Midbrain (tissue), 1 donor: Measurements from ENCODE around the gene NPEPL1.

Source experiments
- DNase-seq: peaks from one replicate; lab custom pipeline; 2025; lab: John Stamatoyannopoulos, UW

NPEPL1 gene

DNA sequence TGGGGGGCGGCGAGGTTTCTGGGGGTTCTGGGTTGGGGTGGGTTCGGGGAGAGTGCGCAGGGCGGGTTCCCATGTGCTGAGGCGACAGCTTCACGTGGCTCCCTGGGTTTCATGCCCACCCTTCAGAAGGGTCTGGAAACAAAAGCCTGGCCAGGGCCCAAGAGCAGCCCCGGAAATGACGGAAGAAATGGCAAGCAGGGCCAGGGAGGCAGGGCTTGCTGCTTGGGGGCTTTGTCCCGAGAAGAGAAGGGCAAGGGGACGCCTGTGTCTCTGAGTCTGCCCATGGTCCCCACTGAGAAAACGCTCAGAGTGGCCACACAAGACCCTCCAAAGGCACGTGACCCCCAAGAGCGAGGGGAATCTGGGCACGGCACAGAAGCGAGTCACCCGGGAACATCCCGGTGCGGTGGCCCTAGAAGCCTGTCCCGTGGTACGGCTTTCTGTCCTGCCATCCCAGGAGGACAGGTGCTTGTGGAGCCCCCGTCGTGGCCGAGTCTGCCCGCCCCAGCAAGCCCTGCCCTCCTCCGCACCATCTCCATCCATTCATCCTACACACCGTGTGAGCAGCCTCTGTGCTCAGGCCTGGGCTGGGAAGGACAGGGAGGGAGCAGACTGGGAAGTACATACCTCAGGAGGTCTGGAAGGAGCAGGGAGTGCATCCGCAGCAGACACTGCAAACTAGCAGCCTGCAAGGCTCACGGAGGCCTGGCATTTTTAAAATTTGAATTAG, 9.0 kb downstream of the NPEPL1 start:
- no peak for DNase-seq

DNA sequence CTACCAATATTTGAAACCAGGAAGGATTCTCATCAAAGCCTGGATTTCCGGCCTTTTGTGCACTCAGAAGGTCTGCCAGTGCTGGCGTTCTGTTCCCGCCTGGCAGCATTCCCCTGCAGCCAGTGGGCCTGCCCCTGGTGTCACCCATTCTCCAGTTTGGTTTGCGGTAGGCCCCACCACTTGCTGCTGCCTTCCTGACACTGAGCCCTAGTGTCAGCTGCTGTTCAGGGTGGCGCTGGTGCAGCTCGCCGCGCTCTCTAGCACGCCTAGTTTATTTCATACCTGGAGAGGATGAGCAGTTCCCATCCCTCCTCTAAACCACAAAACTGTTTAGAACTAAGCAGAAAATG, 9.5 kb downstream of the NPEPL1 start:
- no peak for DNase-seq

DNA sequence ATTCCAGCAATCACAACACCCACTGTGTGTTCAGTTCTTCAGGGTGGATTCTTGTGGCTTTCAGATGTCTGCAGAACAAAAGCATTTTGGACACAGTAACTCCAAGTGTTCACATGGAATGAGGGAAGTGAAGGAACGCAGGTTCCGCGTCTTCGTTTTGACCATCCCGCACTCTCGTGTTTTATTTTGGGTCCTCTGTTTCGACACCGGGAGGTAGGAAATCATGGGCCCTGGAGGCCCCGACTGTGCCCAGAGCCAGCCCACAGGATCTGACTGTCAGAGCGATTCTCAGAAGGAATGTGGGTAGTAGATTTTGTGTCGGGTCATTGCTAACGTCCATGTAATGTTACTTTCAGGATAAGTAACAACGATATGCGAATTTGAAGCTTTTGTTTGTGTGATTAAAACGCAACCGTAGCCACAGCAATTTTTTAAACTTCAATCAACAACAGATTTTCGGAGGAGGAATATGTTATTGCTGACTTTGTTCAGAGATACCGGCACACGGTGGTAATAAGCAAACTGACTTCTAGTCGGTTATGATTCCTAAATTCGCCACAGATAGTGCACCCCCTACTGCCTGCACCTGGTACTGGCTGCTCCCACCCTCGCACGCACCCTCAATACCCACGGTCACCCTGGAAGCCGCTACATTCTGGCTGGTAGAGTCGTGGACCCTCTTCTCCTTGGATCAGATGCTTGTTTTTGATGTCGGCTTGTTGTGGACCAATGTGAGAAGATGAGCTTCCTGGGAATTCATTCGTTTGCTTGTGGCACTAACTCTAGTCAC, 10.5 kb downstream of the NPEPL1 start:
- DNase-seq = no peak

DNA sequence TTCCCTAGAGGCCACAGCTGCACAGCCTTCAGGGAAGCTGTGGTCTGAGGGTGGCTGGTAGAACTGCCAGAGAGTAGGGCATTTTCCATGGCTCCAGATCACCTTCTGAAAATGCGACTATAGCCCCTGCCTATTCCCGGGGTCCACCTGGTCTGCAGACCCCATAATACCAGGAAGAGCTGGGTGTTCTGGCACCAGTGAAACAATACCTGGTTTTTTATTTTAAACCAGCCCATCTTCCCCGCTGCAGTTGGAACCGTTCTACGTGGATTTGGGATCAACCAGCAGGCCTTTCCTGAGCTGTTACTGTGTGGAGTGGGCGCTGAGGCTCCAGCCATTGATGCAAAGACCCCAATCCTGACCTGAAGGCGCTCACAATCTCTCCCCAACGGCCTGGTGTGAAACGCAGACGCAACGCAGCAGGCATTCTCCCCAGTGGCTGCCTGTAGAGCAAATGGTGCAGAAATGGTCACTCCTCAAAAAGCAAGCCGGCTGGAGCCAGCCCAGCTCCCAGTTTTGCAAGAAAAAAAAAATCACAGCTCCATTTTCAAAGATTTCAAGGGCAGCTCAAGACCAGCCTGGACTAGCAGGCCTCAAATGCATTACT, 11.3 kb downstream of the NPEPL1 start:
- no peak for DNase-seq

- no peak for DNase-seq
These were observed 12.8 kb downstream of the NPEPL1 start for GRCh38 chr20:58705208-58705926.

- no peak for DNase-seq
These were observed 13.7 kb downstream of the NPEPL1 start for GRCh38 chr20:58706150-58706892.

- no peak for DNase-seq
These were observed 14.5 kb downstream of the NPEPL1 start for GRCh38 chr20:58706975-58707681.

DNA sequence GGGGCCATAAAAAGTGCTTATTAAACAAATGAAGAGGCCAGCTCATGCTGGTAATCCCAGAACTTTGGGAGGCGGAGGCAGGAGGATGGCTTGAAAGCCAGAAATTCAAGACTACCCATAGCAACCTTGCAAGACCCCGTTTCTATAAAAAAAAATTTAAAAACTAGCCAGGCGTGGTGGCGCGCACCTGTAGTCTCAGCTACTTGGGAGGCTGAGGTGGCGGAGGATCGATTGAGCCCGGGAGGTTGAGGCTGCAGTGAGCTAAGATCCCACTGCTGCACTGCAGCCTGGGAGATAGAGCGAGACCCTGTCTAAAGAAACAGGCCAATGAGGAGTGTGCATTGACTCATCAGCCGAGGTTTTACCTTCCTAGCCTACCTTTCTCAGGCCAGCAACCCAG, 15.2 kb downstream of the NPEPL1 start:
- no peak for DNase-seq

DNA sequence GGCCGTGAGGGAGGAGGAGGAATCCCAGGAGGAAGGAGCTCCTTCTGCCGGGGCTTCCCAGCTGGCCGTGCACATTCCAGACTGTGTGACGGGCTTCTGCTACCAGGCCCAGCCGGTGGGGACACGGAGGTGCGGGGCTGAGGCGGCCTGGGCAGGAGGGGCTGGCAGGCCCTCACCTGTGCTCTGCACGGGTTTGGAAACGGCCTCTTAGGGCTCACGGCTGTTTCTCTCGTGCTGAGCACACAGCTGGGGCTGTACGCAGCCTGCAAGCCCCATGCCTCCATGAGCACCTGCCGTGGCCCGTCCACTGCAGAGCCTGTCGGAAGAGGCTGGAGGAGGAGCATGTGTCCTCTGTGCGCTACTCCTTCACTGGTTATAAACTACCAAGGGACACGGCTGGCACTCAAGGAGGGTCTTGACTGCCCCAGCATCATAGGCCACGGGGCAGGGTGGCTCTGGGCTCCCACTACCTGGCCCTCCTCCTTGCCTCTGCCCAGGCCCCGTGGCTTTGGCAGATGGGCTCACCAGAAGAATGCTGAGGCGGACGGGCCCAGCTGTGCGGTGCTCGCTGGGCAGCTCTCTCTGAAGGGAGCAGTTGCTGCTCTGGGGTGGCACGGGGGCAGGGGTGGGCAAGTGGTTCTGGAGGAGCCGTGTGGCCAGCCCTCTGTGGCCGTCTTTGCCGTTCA, 15.8 kb downstream of the NPEPL1 start:
- DNase-seq = no peak

DNA sequence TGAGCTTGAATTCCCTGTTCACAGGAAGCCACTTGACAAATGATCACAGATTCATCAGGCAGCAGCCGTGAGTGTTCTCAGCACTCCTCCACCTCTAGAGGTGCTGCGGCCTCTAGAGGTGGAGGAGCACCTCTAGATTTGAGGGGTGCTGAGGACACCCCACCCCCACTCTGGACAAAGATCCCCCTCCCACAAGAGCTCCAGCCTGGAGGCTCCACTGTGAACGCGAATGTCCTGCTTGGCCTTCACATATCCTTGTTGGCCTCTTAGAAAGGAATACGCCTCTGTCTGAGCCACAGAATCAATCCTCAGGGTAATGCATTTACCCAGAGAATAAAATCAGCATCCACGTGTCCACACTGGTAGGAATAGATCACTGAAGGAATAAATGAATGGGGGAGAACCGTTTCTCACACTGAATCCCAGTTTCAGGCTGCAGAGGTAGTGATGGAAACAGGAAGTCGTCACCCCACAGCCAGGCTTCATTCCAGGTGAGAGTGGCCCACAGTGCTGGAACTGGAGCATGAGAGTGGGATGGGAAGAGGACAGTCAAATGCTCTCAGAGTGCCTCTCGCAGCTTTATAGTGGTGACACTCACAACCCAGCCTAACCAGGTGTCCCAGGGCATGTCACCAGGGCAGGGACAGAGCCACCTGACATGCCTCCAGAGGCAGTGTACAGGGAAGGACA, 16.6 kb downstream of the NPEPL1 start:
- no peak for DNase-seq

- DNase-seq = no peak
These were observed 17.1 kb downstream of the NPEPL1 start for GRCh38 chr20:58709703-58710039.

- DNase-seq = no peak
These were observed 18.1 kb downstream of the NPEPL1 start for GRCh38 chr20:58710481-58711265.

DNA sequence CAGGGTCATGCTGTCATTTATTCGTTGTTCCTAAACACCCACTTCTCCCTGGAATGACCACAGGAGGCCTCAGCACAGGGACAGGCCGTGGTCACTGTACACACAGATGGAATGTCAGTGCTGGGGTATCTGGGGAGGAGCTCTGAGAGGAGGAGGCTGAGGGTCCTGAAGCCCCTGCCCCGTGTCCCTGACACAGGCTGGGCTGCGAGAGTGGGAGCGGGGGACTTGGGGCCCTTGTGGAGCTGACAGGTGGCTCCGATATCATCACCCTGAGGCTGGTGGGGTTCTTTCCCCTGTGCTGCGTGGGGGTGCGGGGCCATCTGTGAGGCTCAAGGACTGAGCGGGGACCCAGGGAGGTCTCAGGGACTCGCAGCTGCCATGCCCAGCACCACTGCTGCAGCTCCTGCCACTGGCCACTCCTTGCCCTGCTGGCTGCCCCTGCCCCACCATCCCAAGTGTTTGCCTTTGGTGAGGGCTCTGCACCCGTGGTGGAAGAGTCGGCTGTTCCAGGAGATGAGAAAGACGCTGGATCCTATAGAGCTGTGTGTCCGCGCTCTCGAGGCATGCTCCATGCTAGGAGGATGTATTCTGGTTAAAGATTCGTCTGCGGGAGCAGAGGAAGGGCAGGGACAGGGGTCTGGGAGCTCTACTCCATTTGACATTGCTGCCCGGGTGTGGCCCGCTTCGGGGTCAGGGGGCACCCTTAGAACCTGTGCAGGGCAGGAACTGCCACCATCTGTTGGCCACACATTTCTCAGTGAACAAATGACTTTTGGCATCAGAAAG, 18.9 kb downstream of the NPEPL1 start:
- no peak for DNase-seq

DNA sequence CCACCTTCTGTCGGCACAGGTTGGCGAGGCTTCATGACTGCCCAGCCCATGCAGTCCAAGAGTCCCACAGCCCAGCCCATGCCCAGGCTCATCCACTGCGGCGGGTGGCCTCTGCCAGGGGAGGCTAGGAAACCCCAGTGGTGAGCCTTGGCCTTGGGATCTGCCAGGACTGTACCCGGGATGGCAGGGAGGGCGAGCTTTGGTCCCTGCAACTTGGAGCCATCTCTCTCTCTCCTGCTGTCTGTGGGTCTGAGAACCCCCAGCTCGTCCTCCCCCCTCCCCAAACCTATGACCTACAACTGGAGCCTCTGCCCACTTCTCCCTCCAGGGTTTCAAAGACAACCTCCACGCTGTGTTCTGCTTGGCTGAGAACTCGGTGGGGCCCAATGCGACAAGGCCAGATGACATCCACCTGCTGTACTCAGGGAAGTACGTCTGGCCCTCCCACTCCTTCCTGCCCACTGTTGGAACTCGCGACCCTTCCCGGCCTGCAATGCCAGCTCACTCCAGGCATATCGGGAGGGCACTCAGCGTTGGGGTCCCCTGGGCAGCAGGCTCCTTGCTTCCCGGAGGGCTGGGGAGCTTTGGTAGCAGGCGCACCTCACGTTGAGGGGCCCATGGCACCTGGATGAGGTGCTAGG, 19.7 kb downstream of the NPEPL1 start:
- DNase-seq = no peak

GRCh38 chr20:58712806-58713731, 20.5 kb downstream of the NPEPL1 start:
- DNase-seq = no peak

- no peak for DNase-seq
These were observed 21.3 kb downstream of the NPEPL1 start for GRCh38 chr20:58713801-58714339.
